Duodenal mucosa (tissue), 2 donors: Measurements from ENCODE around the gene HSDL2.

ENCODE experiments used
- H3K27ac ChIP-seq: one replicate; pipeline ENCODE4 v1.7.0; 2013; ENCODE audit warnings: low read depth, low read length
- H3K27me3 ChIP-seq, 2 donors: one replicate each; pipeline ENCODE4 v1.7.0; 2013; ENCODE audit warnings: low read length in 2 of 2, control low read depth in 1 of 2; ENCODE audit not compliant: insufficient read depth in 2 of 2, control insufficient read depth in 1 of 2
- H3K36me3 ChIP-seq, 2 donors: one replicate each; pipeline ENCODE4 v1.7.0; 2013; ENCODE audit warnings: low read length in 2 of 2, control low read depth in 1 of 2; ENCODE audit not compliant: insufficient read depth in 2 of 2, control insufficient read depth in 1 of 2
- H3K4me1 ChIP-seq, 2 donors: one replicate each; pipeline ENCODE4 v1.7.0; 2013; ENCODE audit warnings: low read length in 2 of 2, control low read depth in 1 of 2; ENCODE audit not compliant: insufficient read depth in 2 of 2, control insufficient read depth in 1 of 2
- H3K4me3 ChIP-seq, 2 donors: one replicate each; pipeline ENCODE4 v1.7.0; 2013; ENCODE audit warnings: low read length in 2 of 2, low read depth in 1 of 2
- H3K9ac ChIP-seq, 2 donors: one replicate each; pipeline ENCODE4 v1.7.0; 2013; ENCODE audit warnings: low read length in 2 of 2, low read depth in 1 of 2
- H3K9me3 ChIP-seq, 2 donors: one replicate each; pipeline ENCODE4 v1.7.0; 2013; ENCODE audit warnings: low read length in 2 of 2, control low read depth in 1 of 2; ENCODE audit not compliant: control insufficient read depth in 1 of 2

Gene HSDL2

GRCh38 chr9:112489876-112490666 lies 110.2 kb downstream of the HSDL2 start:
- Histone ChIP-seq H3K4me1 (peaks cover 10 to 13% of the 10 kb centered on the region in 2 donors), H3K4me3 (no peak overlapping the region), H3K27ac (no peak overlapping the region), H3K9ac (no peak overlapping the region), H3K36me3 (no peaks in the 10 kb centered on the region), H3K9me3 (peaks cover 6 to 10% of the 10 kb centered on the region in 2 donors), H3K27me3 (no peaks in the 10 kb centered on the region)

DNA sequence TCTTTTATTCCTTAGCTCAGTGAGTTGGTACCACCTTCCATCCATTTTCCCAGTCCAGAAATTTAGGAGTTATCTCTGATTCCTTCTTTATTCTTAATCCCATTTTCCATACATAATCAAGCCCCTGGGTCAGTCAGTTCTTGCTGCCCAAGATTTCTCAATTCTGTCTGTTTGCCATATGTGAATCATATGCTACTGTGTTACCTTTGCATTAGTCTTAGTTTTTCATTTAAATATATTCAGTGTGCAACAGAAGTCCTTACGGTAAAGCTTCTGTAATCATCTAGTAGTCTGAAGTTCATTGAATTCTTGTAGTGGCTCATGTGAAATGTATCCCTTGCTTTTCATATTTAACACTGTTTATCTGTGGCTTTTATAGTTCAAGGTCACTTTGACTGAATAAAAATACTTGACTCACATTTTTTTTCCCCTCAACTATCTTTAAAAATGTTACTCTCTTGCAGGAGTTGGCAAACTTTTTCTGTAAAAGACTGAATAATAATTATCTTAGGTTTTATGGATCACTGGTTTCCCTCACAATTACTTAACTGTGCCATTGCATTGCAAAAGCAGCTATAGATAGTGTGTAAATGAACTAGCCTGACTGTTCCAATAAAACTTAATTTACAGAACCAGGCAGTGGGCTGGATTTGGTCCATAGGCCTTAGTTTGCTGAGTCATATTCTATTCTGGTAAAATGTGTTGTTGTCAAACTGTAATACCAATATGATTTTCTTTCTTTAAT lies 113.7 kb downstream of the HSDL2 start:
- no peak overlapping the region for H3K27ac ChIP-seq

DNA sequence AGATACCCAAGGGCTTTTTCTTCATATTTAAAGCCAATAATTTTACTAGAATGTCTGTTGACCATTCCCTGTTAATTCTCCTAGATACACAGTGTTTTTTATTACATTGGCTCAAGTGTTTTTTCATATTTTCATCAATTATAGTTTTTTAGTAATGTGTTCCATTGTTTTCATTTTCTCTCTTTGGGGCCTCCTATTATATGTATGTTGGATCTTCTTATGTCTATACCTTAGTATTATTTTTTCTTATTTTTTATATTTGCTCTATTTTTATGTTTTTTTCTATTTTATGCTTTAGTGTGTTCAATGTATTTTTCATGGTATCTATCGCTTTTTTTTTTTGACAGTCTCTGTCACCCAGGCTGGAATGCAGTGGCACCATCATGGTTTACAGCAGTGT lies 114.2 kb downstream of the HSDL2 start:
- Histone ChIP-seq H3K27ac (no peak overlapping the region), H3K9me3 (peaks cover 8 to 10% of the 10 kb centered on the region in 2 donors), H3K27me3 (no peaks in the 10 kb centered on the region), H3K36me3 (peaks cover 0 to 5% of the 10 kb centered on the region in 2 donors), H3K9ac (no peak overlapping the region), H3K4me1 (peaks cover 0 to 5% of the 10 kb centered on the region in 2 donors), H3K4me3 (no peak overlapping the region)

More for the DNA sequence above, 113.7 kb downstream of the HSDL2 start:
- Histone ChIP-seq H3K27me3 (no peaks in the 10 kb centered on the region), H3K4me3 (no peak overlapping the region), H3K9me3 (peaks cover 8 to 10% of the 10 kb centered on the region in 2 donors), H3K4me1 (peaks cover 0 to 5% of the 10 kb centered on the region in 2 donors), H3K36me3 (peaks cover 0 to 5% of the 10 kb centered on the region in 2 donors), H3K9ac (no peak overlapping the region)

DNA sequence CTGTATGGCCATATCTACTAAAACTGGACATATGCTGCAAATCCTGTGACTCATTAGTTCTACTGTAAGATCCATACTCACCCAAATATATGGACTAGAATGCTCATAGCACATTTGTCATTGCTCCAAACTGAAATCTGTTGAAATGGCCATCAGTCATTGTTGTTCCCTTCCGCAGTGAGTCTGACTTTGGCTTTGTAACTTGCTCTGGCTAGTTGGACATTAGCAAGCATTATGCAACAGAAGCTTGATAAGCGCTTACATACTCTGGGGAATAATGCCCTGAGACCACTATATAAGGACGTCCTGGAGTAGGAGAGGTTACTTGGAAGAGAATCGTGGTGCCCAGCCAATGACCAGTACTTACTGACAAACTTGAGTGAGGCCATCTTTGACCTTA lies 115.7 kb downstream of the HSDL2 start:
- H3K27ac ChIP-seq = no peak overlapping the region
- peaks cover 0 to 5% of the 10 kb centered on the region in 2 donors for H3K36me3 ChIP-seq
- no peak overlapping the region for H3K9ac ChIP-seq
- no peak overlapping the region for H3K4me3 ChIP-seq
- no peaks in the 10 kb centered on the region for H3K4me1 ChIP-seq
- H3K9me3 ChIP-seq = peaks cover 8 to 10% of the 10 kb centered on the region in 2 donors
- H3K27me3 ChIP-seq = no peaks in the 10 kb centered on the region

DNA sequence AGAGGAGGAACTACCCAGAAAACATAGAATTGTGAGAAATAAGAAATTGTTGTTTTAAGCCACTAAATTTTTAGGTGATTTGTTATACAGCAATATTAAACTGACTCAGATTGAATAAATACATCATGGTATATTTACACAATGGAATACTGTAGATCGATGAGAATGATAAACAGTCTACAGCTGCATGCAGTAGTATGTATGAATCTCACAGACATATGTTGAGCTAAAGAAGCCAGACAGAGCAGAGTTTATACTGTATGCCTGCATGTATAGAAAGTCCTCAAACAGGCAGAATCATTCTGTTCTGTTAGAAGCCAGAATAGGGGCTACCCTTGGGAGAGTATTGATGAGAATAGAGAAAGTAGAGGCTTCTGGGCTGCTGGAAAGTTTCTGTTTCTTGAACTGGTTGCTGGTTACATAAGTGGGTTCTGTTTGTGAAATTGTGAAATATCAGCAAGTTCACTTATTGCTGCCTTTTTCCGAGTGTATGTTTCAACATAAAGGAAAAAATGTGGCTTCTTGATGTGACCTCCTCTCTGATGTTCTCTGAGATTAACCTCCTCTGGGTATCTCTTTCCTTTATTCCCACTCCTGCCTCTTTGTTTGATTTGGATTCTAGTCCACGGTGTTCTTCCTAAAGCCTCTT lies 116.3 kb downstream of the HSDL2 start:
- H3K4me1 ChIP-seq = no peaks in the 10 kb centered on the region
- no peak overlapping the region for H3K9ac ChIP-seq
- peaks cover 0 to 5% of the 10 kb centered on the region in 2 donors for H3K36me3 ChIP-seq
- no peak overlapping the region for H3K27ac ChIP-seq
- no peak overlapping the region for H3K4me3 ChIP-seq
- no peaks in the 10 kb centered on the region for H3K27me3 ChIP-seq
- peaks cover 8 to 10% of the 10 kb centered on the region in 2 donors for H3K9me3 ChIP-seq

DNA sequence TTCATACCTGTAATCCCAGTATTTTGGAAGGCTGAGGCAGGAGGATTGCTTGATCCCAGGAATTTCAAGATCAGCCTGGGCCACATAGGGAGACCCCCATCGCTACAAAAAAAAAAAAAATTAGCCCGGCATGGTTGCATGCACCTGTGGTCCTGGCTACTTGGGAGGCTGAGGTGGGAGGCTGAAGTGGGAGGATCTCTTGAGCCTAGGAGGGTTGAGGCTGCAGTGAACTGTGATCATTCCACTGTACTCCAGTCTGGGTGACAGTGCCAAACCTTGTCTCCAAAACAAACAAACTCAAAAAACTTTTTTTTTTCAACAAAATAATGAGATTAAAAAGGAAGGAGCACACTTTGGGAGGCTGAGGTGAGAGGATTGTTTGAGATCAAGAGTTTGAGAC lies 120.9 kb downstream of the HSDL2 start:
- no peak overlapping the region for H3K27ac ChIP-seq

DNA sequence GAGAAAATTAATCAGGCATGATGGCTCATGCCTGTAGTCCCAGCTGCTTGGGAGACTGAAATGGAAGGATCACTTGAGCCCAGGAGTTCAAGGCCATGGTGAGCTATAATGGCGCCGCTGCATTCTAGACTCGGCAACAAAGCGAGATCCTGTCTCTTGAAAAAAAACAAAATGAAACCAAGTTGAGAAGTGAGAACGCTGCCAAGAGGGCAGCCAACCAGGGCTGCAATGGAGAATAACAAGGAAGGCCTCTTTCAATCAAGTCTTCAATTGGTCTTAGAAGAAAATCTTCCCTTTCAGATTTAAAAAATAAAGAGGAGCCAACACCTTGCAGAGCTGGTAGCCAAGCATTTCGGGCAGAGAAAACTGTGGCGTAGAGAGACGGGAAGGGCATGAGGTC lies 121.4 kb downstream of the HSDL2 start:
- H3K9ac ChIP-seq = no peak overlapping the region
- H3K27me3 ChIP-seq = no peaks in the 10 kb centered on the region
- no peak overlapping the region for H3K4me3 ChIP-seq
- peaks cover 0 to 8% of the 10 kb centered on the region in 2 donors for H3K4me1 ChIP-seq
- H3K27ac ChIP-seq = no peak overlapping the region
- H3K36me3 ChIP-seq = no peaks in the 10 kb centered on the region
- H3K9me3 ChIP-seq = no peaks in the 10 kb centered on the region

More for the DNA sequence above, 120.9 kb downstream of the HSDL2 start:
- Histone ChIP-seq H3K9me3 (no peaks in the 10 kb centered on the region), H3K27me3 (no peaks in the 10 kb centered on the region), H3K4me3 (no peak overlapping the region), H3K36me3 (no peaks in the 10 kb centered on the region), H3K9ac (no peak overlapping the region), H3K4me1 (peaks cover 0 to 6% of the 10 kb centered on the region in 2 donors)

GRCh38 chr9:112502175-112502946 lies 122.5 kb downstream of the HSDL2 start:
- H3K4me3 ChIP-seq = no peak overlapping the region
- H3K9me3 ChIP-seq = no peaks in the 10 kb centered on the region
- no peaks in the 10 kb centered on the region for H3K36me3 ChIP-seq
- H3K27ac ChIP-seq = no peak overlapping the region
- H3K27me3 ChIP-seq = no peaks in the 10 kb centered on the region
- H3K9ac ChIP-seq = no peak overlapping the region
- H3K4me1 ChIP-seq = peaks cover 0 to 15% of the 10 kb centered on the region in 2 donors

DNA sequence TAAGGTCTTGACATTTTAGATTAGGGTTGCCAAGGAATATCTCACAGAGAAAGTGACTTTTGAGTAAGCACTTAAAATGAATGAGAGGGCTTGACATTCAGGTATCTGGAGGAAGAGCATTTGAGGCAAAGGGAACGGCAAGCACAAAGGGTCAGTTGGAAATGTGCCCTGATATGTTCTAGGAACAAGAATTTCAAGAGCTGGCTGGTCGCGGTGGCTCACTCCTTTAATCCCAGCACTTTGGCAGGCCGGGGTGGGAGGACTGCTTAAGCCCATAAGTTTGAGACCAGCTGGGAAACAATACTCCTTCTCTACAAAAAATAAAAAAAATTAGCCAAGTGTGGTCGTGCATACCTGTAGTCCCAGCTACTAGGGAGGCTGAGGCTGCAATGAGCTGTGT lies 123.3 kb downstream of the HSDL2 start:
- Histone ChIP-seq H3K4me3 (no peak overlapping the region), H3K27ac (no peak overlapping the region), H3K36me3 (no peaks in the 10 kb centered on the region), H3K9ac (no peak overlapping the region), H3K9me3 (no peaks in the 10 kb centered on the region), H3K27me3 (no peaks in the 10 kb centered on the region), H3K4me1 (peaks cover 0 to 15% of the 10 kb centered on the region in 2 donors)
